ENCODE results near the gene CCDC43.
"Not testable (repeated sequence)": the region's sequence is repeated elsewhere in the genome, so short reads cannot be mapped to it uniquely, and the experiment has no call there.

Gene CCDC43

DNA sequence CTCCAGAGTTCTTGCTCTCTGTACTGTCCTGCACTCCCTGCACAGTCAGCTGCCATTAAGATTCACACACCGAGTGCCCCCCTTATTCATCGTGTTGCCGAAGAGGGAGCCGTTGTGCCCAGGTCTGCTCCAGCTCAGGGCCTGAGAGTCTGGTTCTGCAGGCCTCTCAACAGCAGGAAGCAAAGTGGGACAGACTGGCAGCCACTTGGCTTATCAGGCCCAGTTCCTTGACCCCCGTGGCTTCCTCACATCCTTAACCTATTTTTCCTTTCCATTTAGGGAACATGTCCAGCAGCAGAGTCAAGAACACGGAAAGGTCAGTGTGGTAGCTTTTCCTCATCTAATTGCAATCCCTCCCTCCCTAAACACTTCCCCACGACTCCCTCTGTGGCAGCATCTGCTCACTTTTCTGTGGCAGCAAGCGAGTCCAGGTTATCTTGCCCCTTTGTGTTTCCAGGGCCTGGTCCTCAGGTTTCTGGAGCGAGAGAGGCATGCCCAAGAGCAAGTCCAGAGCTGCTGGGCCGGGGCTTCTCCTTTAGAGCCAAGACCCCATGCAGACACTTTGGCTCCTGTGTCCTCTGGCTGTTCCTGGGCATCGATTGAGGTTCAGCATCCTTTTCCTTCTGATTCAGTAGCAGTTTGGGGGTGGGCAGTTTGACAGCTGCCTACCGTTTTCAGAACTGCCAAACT is 47.1 kb upstream of the CCDC43 start:
- TF ChIP-seq ARNTL (CRISPR knock-in tag; IDR thresholded peaks at IDR 0.05; ENCODE audit: borderline replicate concordance, low read depth) (no peak), TCF4 (CRISPR knock-in tag; IDR thresholded peaks at IDR 0.05; ENCODE audit: borderline replicate concordance) (no peak), PATZ1 (CRISPR knock-in tag; IDR thresholded peaks at IDR 0.05; ENCODE audit: borderline replicate concordance) (no peak), ISL1 (CRISPR knock-in tag; IDR thresholded peaks at IDR 0.05) (no peak), RARB (CRISPR knock-in tag; IDR thresholded peaks at IDR 0.05) (no peak), ZFP3 (CRISPR knock-in tag; IDR thresholded peaks at IDR 0.05) (no peak)
- ATAC-seq = no peak

DNA sequence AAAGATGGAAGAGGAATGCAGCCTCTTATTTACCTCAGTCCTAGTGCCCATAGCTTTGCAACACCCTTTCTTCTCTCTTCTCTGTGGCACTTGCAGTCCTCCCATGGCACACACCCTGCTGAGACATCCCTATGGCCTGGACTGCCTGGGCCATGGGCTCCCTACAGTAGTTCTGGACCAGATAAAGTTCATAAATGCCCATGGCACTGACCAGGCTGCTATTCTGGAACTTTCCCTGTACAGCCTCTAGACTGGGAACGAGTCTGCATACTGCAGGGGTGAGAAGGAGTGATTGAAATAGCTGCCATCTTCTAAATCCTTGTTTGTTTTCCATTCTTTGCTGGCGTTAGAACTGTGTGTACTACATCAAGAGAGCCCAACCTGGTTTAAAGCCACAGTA is 44.7 kb upstream of the CCDC43 start:
- TF ChIP-seq, protein P1, sequence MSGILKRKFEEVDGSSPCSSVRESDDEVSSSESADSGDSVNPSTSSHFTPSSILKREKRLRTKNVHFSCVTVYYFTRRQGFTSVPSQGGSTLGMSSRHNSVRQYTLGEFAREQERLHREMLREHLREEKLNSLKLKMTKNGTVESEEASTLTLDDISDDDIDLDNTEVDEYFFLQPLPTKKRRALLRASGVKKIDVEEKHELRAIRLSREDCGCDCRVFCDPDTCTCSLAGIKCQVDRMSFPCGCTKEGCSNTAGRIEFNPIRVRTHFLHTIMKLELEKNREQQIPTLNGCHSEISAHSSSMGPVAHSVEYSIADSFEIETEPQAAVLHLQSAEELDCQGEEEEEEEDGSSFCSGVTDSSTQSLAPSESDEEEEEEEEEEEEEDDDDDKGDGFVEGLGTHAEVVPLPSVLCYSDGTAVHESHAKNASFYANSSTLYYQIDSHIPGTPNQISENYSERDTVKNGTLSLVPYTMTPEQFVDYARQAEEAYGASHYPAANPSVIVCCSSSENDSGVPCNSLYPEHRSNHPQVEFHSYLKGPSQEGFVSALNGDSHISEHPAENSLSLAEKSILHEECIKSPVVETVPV (CRISPR knock-in tag; IDR thresholded peaks at IDR 0.05) = no peak
- TF ChIP-seq ZFP30 (CRISPR knock-in tag; IDR thresholded peaks at IDR 0.05) (no peak), PATZ1 (CRISPR knock-in tag; IDR thresholded peaks at IDR 0.05; ENCODE audit: borderline replicate concordance) (no peak), PPARA (CRISPR knock-in tag; IDR thresholded peaks at IDR 0.05; ENCODE audit: borderline replicate concordance) (no peak), ZFP3 (CRISPR knock-in tag; IDR thresholded peaks at IDR 0.05) (no peak)
- no peak for ATAC-seq

DNA sequence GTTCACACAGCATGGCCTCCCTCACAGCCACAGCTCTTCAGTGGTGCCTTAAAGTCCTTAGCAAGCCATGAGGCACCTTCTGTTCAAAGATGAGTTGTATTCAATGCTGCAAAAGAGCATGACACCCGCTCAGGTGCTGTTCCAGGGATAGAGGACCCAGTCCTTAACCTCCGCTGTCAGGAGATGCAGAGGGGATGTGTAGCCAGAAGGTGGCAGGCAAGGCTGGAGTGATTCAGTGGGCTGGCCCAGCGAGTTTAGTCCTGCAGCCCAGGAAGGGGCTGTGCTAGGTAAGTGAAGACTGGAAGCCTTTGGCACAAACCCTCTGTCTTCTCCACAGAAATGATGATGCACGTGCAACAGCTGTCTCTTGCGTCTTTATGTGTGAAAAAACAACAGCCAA is 44.2 kb upstream of the CCDC43 start:
- peak; percentile 77 for ATAC-seq

DNA sequence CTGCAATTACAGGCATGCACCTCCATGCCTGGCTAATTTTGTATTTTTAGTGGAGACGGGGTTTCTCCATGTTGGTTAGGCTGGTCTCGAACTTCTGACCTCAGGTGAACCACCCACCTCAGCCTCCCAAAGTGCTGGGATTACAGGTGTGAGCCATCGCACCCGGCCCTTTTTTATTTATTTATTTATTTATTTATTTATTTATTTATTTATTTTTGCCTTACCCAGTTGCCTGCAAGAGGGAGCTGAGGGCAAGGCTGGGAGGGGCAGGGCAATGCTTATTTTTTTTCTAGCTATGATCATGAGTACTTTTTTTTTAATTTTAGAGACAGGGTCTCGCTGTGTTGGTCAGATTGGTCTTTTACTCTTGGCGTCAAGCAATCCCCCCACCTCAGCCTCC is 36.5 kb upstream of the CCDC43 start:
- not testable (repeated sequence) for ATAC-seq

More for the DNA sequence above, 44.2 kb upstream of the CCDC43 start:
- TF ChIP-seq OSR1 (CRISPR knock-in tag; IDR thresholded peaks at IDR 0.05) (no peak), ESRRG (CRISPR knock-in tag; IDR thresholded peaks at IDR 0.05) (no peak), POU6F1 (CRISPR knock-in tag; IDR thresholded peaks at IDR 0.05; ENCODE audit: borderline replicate concordance, low read depth) (no peak), ARNTL (CRISPR knock-in tag; IDR thresholded peaks at IDR 0.05; ENCODE audit: borderline replicate concordance, low read depth) (no peak), ZNF565 (CRISPR knock-in tag; conservative IDR thresholded peaks at IDR 0.05; ENCODE audit: low read depth) (no peak), ZFP30 (CRISPR knock-in tag; IDR thresholded peaks at IDR 0.05) (no peak)
- TF ChIP-seq, protein P2, sequence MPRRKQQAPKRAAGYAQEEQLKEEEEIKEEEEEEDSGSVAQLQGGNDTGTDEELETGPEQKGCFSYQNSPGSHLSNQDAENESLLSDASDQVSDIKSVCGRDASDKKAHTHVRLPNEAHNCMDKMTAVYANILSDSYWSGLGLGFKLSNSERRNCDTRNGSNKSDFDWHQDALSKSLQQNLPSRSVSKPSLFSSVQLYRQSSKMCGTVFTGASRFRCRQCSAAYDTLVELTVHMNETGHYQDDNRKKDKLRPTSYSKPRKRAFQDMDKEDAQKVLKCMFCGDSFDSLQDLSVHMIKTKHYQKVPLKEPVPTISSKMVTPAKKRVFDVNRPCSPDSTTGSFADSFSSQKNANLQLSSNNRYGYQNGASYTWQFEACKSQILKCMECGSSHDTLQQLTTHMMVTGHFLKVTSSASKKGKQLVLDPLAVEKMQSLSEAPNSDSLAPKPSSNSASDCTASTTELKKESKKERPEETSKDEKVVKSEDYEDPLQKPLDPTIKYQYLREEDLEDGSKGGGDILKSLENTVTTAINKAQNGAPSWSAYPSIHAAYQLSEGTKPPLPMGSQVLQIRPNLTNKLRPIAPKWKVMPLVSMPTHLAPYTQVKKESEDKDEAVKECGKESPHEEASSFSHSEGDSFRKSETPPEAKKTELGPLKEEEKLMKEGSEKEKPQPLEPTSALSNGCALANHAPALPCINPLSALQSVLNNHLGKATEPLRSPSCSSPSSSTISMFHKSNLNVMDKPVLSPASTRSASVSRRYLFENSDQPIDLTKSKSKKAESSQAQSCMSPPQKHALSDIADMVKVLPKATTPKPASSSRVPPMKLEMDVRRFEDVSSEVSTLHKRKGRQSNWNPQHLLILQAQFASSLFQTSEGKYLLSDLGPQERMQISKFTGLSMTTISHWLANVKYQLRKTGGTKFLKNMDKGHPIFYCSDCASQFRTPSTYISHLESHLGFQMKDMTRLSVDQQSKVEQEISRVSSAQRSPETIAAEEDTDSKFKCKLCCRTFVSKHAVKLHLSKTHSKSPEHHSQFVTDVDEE (CRISPR knock-in tag; IDR thresholded peaks at IDR 0.05) = no peak

DNA sequence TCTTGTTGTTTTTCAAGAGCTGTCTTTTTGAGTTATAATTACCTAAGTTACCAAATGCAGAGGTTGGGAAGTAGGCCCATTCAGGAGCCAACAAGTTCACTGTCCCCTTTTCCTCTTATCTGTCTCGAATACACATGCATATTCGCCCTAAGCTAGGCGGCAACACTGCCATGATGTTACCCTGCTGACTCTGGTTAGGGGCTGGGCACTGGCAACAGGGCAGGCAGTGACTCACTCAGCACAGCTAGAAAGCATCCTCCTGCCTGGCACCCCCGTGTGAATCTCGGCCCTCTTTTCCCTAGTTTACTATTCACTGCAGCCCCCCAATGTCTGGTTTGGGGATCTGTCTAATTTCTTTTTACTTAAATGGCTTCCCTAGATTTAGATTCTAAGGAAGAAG is 32.7 kb upstream of the CCDC43 start:
- ATAC-seq = peak; percentile 26; the same call in 1 of the 3 replicates
- TF ChIP-seq BACH2 (CRISPR knock-in tag; IDR thresholded peaks at IDR 0.05; ENCODE audit: borderline replicate concordance) = no peak
- TF ChIP-seq ZC3H10 (CRISPR knock-in tag; IDR thresholded peaks at IDR 0.05) = no peak
- TF ChIP-seq OSR1 (CRISPR knock-in tag; IDR thresholded peaks at IDR 0.05) = no peak
- no peak for TF ChIP-seq POU6F1 (CRISPR knock-in tag; IDR thresholded peaks at IDR 0.05; ENCODE audit: borderline replicate concordance, low read depth)
- TF ChIP-seq TCF4 (CRISPR knock-in tag; IDR thresholded peaks at IDR 0.05; ENCODE audit: borderline replicate concordance) = no peak
- no peak for TF ChIP-seq ZNF70 (CRISPR knock-in tag; IDR thresholded peaks at IDR 0.05)
- TF ChIP-seq SNAI2 (CRISPR knock-in tag; IDR thresholded peaks at IDR 0.05) = no peak
- no peak for TF ChIP-seq ZFP30 (CRISPR knock-in tag; IDR thresholded peaks at IDR 0.05)
- TF ChIP-seq PPARA (CRISPR knock-in tag; IDR thresholded peaks at IDR 0.05; ENCODE audit: borderline replicate concordance) = no peak
- TF ChIP-seq RARB (CRISPR knock-in tag; IDR thresholded peaks at IDR 0.05) = no peak
- no peak for TF ChIP-seq CREB5 (CRISPR knock-in tag; IDR thresholded peaks at IDR 0.05; ENCODE audit: low read depth)
- no peak for TF ChIP-seq ZFP3 (CRISPR knock-in tag; IDR thresholded peaks at IDR 0.05)
